ENCODE results near the gene ARHGAP42.
"Not testable (repeated sequence)": the region's sequence is repeated elsewhere in the genome, so short reads cannot be mapped to it uniquely, and the experiment has no call there.

- not testable (repeated sequence) for TF ChIP-seq CTCF (IDR thresholded peaks at IDR 0.05); POLR2AphosphoS5 (IDR thresholded peaks at IDR 0.05); POLR2A (IDR thresholded peaks at IDR 0.05; ENCODE audit: low read depth); EP300 (IDR thresholded peaks at IDR 0.05)
Measured at GRCh38 chr11:101013702-101014101, 326.6 kb downstream of the ARHGAP42 start.
